ENCODE results near the gene MRPL10. TPM values are rescaled to one million over a fixed set of nuclear protein-coding genes. Genes with fewer than 3 reads are reported as not detected.

MRPL10 gene
- total and polyA plus RNA-seq, 2 experiments from 2014 or later: 70.0 to 87.1 TPM

DNA sequence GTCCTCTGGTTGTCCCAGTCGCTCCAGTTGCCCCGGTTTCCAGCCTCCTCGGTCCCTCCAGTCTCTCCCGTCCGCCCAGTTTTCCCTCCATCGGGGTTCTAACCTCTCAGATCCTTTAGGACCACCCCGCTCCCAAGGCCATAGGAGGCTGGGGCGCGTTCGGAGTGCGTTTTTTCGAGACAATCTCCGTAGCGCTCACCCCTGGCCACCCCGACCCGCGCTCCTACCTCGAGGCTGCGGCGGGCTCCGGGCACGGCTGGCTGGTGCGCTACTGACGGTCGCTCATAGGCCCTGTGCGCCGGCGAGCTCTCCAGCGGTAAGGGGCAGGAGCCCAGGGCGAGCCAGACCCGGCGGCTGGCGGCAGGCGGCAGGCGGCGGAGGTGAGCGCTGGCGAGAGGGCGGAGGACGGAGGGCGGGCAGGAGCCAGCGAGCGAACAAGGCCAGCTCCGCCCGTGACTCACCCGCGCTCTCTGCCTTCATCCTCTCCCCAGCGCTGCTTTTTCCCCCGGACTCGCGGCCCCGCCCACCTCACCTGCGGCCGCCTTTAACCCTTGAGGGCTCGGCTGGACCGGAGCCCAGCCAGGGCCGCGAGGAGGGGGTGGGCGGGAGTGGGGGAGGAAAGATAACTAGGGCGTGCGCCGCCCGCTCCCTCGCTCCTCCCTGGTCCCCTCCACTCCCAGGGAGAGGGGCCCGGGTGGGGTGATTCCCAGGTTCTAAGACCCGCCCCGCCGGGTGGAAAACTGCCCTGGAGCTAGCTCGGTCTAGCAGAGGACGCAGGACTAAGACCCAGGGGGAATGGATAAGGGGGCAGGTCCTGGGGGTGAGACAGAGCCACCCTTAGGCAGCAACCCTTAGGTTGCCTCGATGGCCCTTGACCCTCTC is 19.6 kb upstream of the MRPL10 start, which contains the start of gene SP6:
SP6 (minus strand) TSS at position 472 of the 882 bp plus-strand sequence. CDS start 2,734 bp downstream, outside the sequence.
- no peaks in the 10 kb centered on the region for H3K9me3 ChIP-seq (ENCODE audit: low read depth)
- H3K27ac ChIP-seq: no peak within 1 kb of the TSS
- TF ChIP-seq, protein P1, sequence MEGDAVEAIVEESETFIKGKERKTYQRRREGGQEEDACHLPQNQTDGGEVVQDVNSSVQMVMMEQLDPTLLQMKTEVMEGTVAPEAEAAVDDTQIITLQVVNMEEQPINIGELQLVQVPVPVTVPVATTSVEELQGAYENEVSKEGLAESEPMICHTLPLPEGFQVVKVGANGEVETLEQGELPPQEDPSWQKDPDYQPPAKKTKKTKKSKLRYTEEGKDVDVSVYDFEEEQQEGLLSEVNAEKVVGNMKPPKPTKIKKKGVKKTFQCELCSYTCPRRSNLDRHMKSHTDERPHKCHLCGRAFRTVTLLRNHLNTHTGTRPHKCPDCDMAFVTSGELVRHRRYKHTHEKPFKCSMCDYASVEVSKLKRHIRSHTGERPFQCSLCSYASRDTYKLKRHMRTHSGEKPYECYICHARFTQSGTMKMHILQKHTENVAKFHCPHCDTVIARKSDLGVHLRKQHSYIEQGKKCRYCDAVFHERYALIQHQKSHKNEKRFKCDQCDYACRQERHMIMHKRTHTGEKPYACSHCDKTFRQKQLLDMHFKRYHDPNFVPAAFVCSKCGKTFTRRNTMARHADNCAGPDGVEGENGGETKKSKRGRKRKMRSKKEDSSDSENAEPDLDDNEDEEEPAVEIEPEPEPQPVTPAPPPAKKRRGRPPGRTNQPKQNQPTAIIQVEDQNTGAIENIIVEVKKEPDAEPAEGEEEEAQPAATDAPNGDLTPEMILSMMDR (IDR thresholded peaks at IDR 0.05; ENCODE audit: low read depth, low read length): peak; percentile 20
- H3K4me3 ChIP-seq: peak within 1 kb of the TSS; percentile 30
- H3K4me1 ChIP-seq (ENCODE audit: low read depth): peaks cover 16% of the 10 kb centered on the region
- no peaks in the 10 kb centered on the region for H3K36me3 ChIP-seq
- peak; percentile 62 to 86 for DNase-seq (ENCODE audit: low read depth in 1 of 2, low spot score in 1 of 2)
- H3K27me3 ChIP-seq: peaks cover 53% of the 10 kb centered on the region

DNA sequence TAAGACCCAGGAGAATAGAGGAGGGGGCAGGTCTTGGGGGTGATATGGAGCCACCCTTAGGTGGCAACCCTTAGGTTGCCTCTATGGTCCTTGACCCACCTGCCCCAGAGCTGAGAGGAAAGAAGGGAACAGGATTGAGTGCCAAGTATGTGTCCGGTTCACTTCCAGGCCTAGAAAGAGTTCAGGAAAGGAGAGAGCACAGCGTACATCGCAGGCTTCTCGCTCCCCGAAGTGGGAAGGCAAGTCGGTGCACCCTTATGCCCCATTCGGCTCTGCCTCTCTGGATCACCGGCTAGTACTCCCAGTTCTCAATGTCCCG is 19.0 kb upstream of the MRPL10 start:
- Histone ChIP-seq H3K27me3 (peaks cover 53% of the 10 kb centered on the region), H3K36me3 (no peaks in the 10 kb centered on the region), H3K4me1 (ENCODE audit: low read depth) (peaks cover 22% of the 10 kb centered on the region), H3K4me3 (peak overlapping the region; percentile 30), H3K27ac (no peak overlapping the region), H3K9me3 (ENCODE audit: low read depth) (no peaks in the 10 kb centered on the region)
- DNase-seq (ENCODE audit: low read depth in 1 of 2, low spot score in 1 of 2): no peak
- TF ChIP-seq, protein P1 (IDR thresholded peaks at IDR 0.05; ENCODE audit: low read depth, low read length): no peak

DNA sequence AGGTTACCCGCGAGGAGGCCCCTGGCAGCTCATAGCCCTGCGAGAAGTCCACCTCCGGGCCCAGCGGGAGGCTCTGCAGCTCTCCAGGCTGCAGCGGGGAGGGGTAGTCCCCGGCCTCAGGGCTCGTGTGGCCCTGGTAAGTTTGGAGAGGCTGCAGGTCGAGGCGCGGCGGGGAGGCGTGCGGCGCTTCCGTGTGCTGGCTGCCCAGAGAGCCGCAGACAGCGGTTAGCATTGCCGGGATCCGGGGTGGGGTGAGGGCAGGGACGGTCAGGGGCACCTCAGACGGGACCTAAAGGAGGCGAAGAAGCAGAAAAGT is 16.8 kb upstream of the MRPL10 start:
- no peaks in the 10 kb centered on the region for H3K36me3 ChIP-seq
- no peak overlapping the region for H3K27ac ChIP-seq
- no peaks in the 10 kb centered on the region for H3K9me3 ChIP-seq (ENCODE audit: low read depth)
- H3K4me3 ChIP-seq: no peak overlapping the region
- peaks cover 39% of the 10 kb centered on the region for H3K4me1 ChIP-seq (ENCODE audit: low read depth)
- TF ChIP-seq, protein P1 (IDR thresholded peaks at IDR 0.05; ENCODE audit: low read depth, low read length): no peak
- H3K27me3 ChIP-seq: peaks cover 43% of the 10 kb centered on the region
- no peak for DNase-seq (ENCODE audit: low read depth in 1 of 2, low spot score in 1 of 2)

DNA sequence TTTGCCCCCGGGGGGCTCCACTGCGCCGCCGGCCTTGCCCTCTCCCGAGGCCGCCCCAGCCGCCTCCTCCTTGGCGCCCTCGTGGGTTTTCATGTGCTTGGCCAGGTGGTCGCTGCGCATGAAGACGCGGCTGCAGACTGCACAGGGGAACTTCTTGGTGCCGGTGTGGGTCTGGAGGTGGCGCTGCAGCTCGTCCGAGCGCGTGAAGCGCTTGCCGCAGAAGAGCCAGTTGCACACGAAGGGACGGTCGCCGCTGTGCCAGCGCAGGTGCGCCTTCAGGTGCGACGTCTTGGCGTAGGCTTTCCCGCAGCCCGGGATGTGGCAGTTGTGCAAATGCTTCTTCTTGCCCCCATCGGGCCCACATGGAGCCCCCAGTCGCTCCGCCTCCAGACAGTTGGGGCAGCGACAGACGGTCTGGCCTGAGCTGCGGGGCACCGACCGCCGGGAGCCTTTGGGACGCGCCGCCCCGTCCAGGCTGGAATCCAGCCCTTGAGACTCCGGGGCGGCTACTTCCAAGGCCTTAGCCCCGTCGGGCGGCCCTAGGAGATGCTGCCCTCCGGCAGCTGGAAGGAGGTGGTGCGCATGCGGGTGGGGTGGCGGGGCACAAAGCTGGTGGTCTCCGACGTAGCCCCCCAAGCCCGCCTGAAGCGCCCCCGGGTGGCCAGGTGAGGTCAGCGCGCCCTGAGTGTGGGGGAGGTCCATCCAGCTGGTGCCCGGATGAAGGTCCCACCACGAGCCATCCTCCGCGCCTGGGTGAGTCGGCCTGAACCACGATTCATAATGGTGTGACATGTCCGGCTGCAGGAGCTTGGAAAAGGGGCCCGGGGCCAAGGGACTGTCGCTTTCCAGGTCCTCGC is 16.2 kb upstream of the MRPL10 start:
- peaks cover 37% of the 10 kb centered on the region for H3K27me3 ChIP-seq
- peaks cover 39% of the 10 kb centered on the region for H3K4me1 ChIP-seq (ENCODE audit: low read depth)
- no peaks in the 10 kb centered on the region for H3K9me3 ChIP-seq (ENCODE audit: low read depth)
- H3K4me3 ChIP-seq: no peak overlapping the region
- no peak overlapping the region for H3K27ac ChIP-seq
- H3K36me3 ChIP-seq: no peaks in the 10 kb centered on the region
- TF ChIP-seq, protein P1 (IDR thresholded peaks at IDR 0.05; ENCODE audit: low read depth, low read length): peak; percentile 9
- DNase-seq (ENCODE audit: low read depth in 1 of 2, low spot score in 1 of 2): peak in 1 of 2 donors; percentile 47

DNA sequence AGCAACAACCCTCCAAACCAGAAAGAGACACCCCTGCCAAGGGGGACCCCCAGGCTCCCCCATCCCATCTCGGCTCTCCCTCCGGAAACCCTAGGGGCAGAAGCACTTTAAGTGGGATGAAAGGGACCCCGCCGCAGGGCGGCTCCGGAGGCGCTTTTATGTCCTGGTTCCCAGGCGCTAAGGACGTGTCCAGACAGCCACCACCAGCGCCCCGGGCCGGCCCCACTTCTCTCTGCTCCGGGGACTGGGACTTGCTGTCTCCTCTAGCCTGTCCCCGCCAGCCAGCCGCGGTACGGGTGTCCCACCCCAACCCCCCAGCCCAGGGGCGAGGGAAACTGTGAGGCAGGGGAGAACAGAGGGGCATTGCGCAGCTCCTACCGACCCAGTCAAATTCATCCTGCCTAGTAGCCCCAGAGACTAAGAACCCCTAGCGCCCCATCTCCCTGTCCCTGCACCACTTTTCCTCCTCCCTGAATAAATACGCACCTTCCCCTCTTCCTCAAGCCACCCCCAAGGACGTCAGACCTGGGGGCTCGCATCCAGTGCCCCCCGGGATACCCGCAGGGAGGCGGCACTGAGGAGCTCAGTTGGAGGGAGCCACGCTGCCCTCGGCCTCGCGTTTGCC is 15.5 kb upstream of the MRPL10 start:
- Histone ChIP-seq H3K4me1 (ENCODE audit: low read depth) (peaks cover 35% of the 10 kb centered on the region), H3K4me3 (no peak overlapping the region), H3K36me3 (no peaks in the 10 kb centered on the region), H3K9me3 (ENCODE audit: low read depth) (no peaks in the 10 kb centered on the region), H3K27ac (no peak overlapping the region), H3K27me3 (peaks cover 30% of the 10 kb centered on the region)
- TF ChIP-seq, protein P1 (IDR thresholded peaks at IDR 0.05; ENCODE audit: low read depth, low read length): no peak
- peak in 1 of 2 donors; percentile 63 for DNase-seq (ENCODE audit: low read depth in 1 of 2, low spot score in 1 of 2)

All from cardiac muscle cell (in vitro differentiated cells and primary cell).